Endometrial microvascular endothelial cells (primary cell): ENCODE data around the gene PAK1IP1. TPM values are rescaled to one million over a fixed set of nuclear protein-coding genes. Genes with fewer than 3 reads are reported as not detected.
"Not testable (repeated sequence)": the region's sequence is repeated elsewhere in the genome, so short reads cannot be mapped to it uniquely, and the experiment has no call there.

Source experiments
- in situ Hi-C: cut with HindIII; loops from 2 replicates; pipeline ENCODE4 v1.10.0; 2017; ENCODE audit warnings: low sequenced_read_pairs, low pct_unique_long_range_greater_than_20kb; ENCODE audit errors: inconsistent ontology term
- total RNA-seq: library from RNA; depleted of rRNA; stranded (reverse); fragments of >200 nt; gene quantifications from one replicate; pipeline ENCODE4 v1.2.3, GENCODE V29; 2015; ENCODE audit errors: inconsistent ontology term

PAK1IP1 gene
- total RNA-seq = 20.8 TPM

- in situ Hi-C loops = no loop called here
Observed at GRCh38 chr6:10694302-10695085, at the start of gene PAK1IP1, which contains the start of gene C6orf52. Gene PAK1IP1, plus strand, starts transcription at chr6:10694972. Its CDS starts 14 bp downstream, at chr6:10694986. Gene C6orf52, minus strand, starts transcription at chr6:10694616. Its CDS starts 7,066 bp downstream, at chr6:10687550.

- in situ Hi-C loops = no loop called here
Observed at GRCh38 chr6:10655508-10656055, 39.2 kb upstream of the PAK1IP1 start.

GRCh38 chr6:10658910-10659698 is 35.7 kb upstream of the PAK1IP1 start:
- in situ Hi-C loops = no loop called here

GRCh38 chr6:10659699-10660348 is 34.9 kb upstream of the PAK1IP1 start:
- in situ Hi-C loops = no loop called here

GRCh38 chr6:10660431-10661191 is 34.2 kb upstream of the PAK1IP1 start:
- in situ Hi-C loops = not testable (repeated sequence)

GRCh38 chr6:10662207-10662606 is 32.6 kb upstream of the PAK1IP1 start:
- in situ Hi-C loops = no loop called here

GRCh38 chr6:10662742-10663141 is 32.0 kb upstream of the PAK1IP1 start:
- in situ Hi-C loops = no loop called here

GRCh38 chr6:10665595-10665994 is 29.2 kb upstream of the PAK1IP1 start:
- in situ Hi-C loops = not testable (repeated sequence)

- in situ Hi-C loops = no loop called here
Observed at GRCh38 chr6:10668126-10668917, 26.4 kb upstream of the PAK1IP1 start.

- in situ Hi-C loops = no loop called here
Observed at GRCh38 chr6:10676403-10676802, 18.4 kb upstream of the PAK1IP1 start.

GRCh38 chr6:10678456-10678855 is 16.3 kb upstream of the PAK1IP1 start:
- in situ Hi-C loops = no loop called here

GRCh38 chr6:10681795-10682194 is 13.0 kb upstream of the PAK1IP1 start:
- in situ Hi-C loops = no loop called here

- in situ Hi-C loops = no loop called here
Observed at GRCh38 chr6:10682355-10682988, 12.3 kb upstream of the PAK1IP1 start.

GRCh38 chr6:10684618-10685017 is 10.2 kb upstream of the PAK1IP1 start:
- in situ Hi-C loops = no loop called here

GRCh38 chr6:10685092-10685915 is 9.5 kb upstream of the PAK1IP1 start:
- in situ Hi-C loops = no loop called here

- in situ Hi-C loops = no loop called here
Observed at GRCh38 chr6:10686901-10687300, 7.9 kb upstream of the PAK1IP1 start.

- in situ Hi-C loops = no loop called here
Observed at GRCh38 chr6:10687582-10687981, 7.2 kb upstream of the PAK1IP1 start.
